MCF 10A (cell line): ENCODE data around the gene PRR14L. TPM values are rescaled to one million over a fixed set of nuclear protein-coding genes. Genes with fewer than 3 reads are reported as not detected.
"Not testable (repeated sequence)": the region's sequence is repeated elsewhere in the genome, so short reads cannot be mapped to it uniquely, and the experiment has no call there.

Source experiments
- BruUV-seq: library from RNA; stranded (reverse); fragments of 400-500 nt; replicated peaks from 2 replicates; lab custom pipeline; 2021; lab: Mats Ljungman, UMichigan
- CTCF ChIA-PET: fragments of 300-600 bp; sonication (Branson Sonifier 250); formaldehyde crosslinking; extraction: SDS; loops from one replicate; lab custom pipeline; 2021; ENCODE audit warnings: antibody characterized with exemption, inconsistent platforms; lab: Yijun Ruan, JAX
- POLR2A ChIA-PET: fragments of 300-600, 350-650 bp; sonication (Branson Sonifier 250); formaldehyde crosslinking; extraction: SDS; loops from one replicate; lab custom pipeline; 2020; ENCODE audit warnings: antibody characterized with exemption, inconsistent platforms; lab: Yijun Ruan, JAX
- DNase-seq: peaks from one replicate; pipeline ENCODE4 v3.0.0-alpha.2; 2018; ENCODE audit not compliant: unreplicated experiment
- H3K27ac Mint-ChIP-seq: one replicate; pipeline ENCODE4 v1.8.0; 2022; ENCODE audit warnings: mild to moderate bottlenecking, low read depth, mixed read lengths; ENCODE audit not compliant: unreplicated experiment
- H3K27me3 Mint-ChIP-seq: one replicate; pipeline ENCODE4 v1.8.0; 2022; ENCODE audit warnings: mixed read lengths; ENCODE audit not compliant: insufficient read depth, unreplicated experiment
- H3K36me3 Mint-ChIP-seq: one replicate; pipeline ENCODE4 v1.8.0; 2022; ENCODE audit warnings: mild to moderate bottlenecking, moderate library complexity, mixed read lengths; ENCODE audit not compliant: insufficient read depth, unreplicated experiment
- H3K4me1 Mint-ChIP-seq: one replicate; pipeline ENCODE4 v1.8.0; 2022; ENCODE audit warnings: mixed read lengths; ENCODE audit not compliant: insufficient read depth, unreplicated experiment
- H3K4me3 Mint-ChIP-seq: one replicate; pipeline ENCODE4 v1.8.0; 2022; ENCODE audit warnings: mild to moderate bottlenecking, moderate library complexity, mixed read lengths; ENCODE audit not compliant: unreplicated experiment
- H3K9me3 Mint-ChIP-seq: one replicate; pipeline ENCODE4 v1.8.0; 2022; ENCODE audit warnings: mixed read lengths; ENCODE audit not compliant: unreplicated experiment
- CTCF ChIP-seq: fragments of 200-600 bp; IDR thresholded peaks from one replicate; pipeline ENCODE4 v1.8.0; 2022; ENCODE audit warnings: antibody characterized with exemption, mild to moderate bottlenecking; ENCODE audit not compliant: unreplicated experiment
- intact Hi-C: fragments of 100-400 bp; cut with micrococcal nuclease; formaldehyde crosslinking; loops from 2 replicates; pipeline ENCODE4 v1.14.1; 2022
- total RNA-seq: library from RNA; stranded (reverse); gene quantifications from 2 replicates; pipeline ENCODE4 v1.2.3, GENCODE V29; 2022

Gene PRR14L
- total RNA-seq, 1 experiment from 2014 or later = 37.4 TPM

DNA sequence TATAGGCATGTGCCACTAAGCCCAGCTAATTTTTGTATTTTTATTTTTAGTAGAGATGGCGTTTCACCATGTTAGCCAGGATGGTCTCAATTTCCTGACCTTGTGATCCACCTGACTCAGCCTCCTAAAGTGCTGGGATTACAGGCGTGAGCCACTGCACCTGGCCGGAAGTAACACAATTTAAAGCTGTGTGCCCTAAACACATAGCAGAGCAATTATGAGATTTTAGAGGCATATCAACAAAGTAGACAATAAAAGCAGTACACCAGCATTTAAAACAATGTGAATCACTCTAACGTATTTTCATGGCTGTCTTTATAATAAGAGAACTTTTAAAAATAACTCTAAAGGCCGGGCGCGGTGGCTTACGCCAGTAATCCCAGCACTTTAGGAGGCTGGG is 42.4 kb downstream of the PRR14L start:
- ChIA-PET CTCF (no interaction called here), POLR2A (interaction anchor here (0.6 to 1.5 kb wide), 3 partner anchors 10 to 701 kb away, joined by 3 read pairs; no protein-coding TSS in a partner anchor)
- H3K4me1 Mint-ChIP-seq = no peaks in the 10 kb centered on the region

DNA sequence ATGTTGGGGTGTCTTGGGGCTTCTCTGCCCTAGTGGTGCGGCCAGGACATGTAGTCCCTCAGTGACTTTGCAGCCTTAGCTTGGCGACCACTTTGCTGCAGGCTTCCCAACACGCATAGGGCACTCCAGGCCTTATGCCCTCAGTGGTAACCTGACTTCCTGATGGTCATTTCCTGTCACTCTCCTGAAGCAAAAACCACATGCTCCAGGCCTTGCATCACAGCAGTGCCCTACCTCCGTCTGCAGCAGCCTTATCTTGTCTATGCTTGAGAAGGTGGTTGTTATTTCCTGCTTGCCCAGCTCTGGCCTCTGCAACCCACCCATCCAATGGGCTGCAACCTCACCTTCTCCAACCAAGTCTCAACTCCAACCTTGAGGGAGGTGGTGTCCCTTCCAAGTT is 54.5 kb downstream of the PRR14L start:
- Mint-ChIP-seq H3K36me3 (peaks cover 89% of the 10 kb centered on the region), H3K4me3 (no peak overlapping the region), H3K27me3 (no peaks in the 10 kb centered on the region), H3K9me3 (no peaks in the 10 kb centered on the region), H3K27ac (no peak overlapping the region), H3K4me1 (no peaks in the 10 kb centered on the region)
- no TSS peak for BruUV-seq
- CTCF ChIA-PET = interaction anchor here (0.7 kb wide), 1 partner anchor 29 kb away, joined by 3 read pairs; no protein-coding TSS in a partner anchor
- no peak for TF ChIP-seq CTCF
- intact Hi-C loops = no loop called here
- no peak for DNase-seq
- POLR2A ChIA-PET = interaction anchor here (1.0 to 1.9 kb wide), 3 partner anchors 13 to 38 kb away, joined by 3 to 7 read pairs (median 4); partner anchors contain the start of gene PISD

More for the DNA sequence above, 42.4 kb downstream of the PRR14L start:
- Mint-ChIP-seq H3K36me3 (peaks cover 72% of the 10 kb centered on the region), H3K4me3 (no peak overlapping the region), H3K27ac (no peak overlapping the region), H3K27me3 (no peaks in the 10 kb centered on the region), H3K9me3 (no peaks in the 10 kb centered on the region)
- intact Hi-C loops = no loop called here
- no peak for TF ChIP-seq CTCF
- BruUV-seq = no TSS peak
- DNase-seq = no peak

- H3K27ac Mint-ChIP-seq, BruUV-seq, H3K4me1 Mint-ChIP-seq, DNase-seq, H3K9me3 Mint-ChIP-seq, intact Hi-C loops, H3K4me3 Mint-ChIP-seq, H3K27me3 Mint-ChIP-seq, CTCF ChIA-PET: not testable (repeated sequence)
- peaks cover 90% of the 10 kb centered on the region for H3K36me3 Mint-ChIP-seq
- POLR2A ChIA-PET = interaction anchor here (1.9 kb wide), 1 partner anchor 11 kb away, joined by 7 read pairs; no protein-coding TSS in a partner anchor
Measured at GRCh38 chr22:31694046-31694445, 55.9 kb downstream of the PRR14L start.

GRCh38 chr22:31692186-31692886 is 57.6 kb downstream of the PRR14L start:
- Mint-ChIP-seq H3K4me1 (no peaks in the 10 kb centered on the region), H3K9me3 (no peaks in the 10 kb centered on the region), H3K36me3 (peaks cover 87% of the 10 kb centered on the region), H3K27me3 (no peaks in the 10 kb centered on the region), H3K4me3 (no peak overlapping the region), H3K27ac (no peak overlapping the region)
- DNase-seq = peak; percentile 28
- BruUV-seq = no TSS peak
- intact Hi-C loops = no loop called here
- ChIA-PET CTCF (interaction anchor here (0.6 kb wide), 2 partner anchors 107 to 772 kb away, joined by 3 read pairs; no protein-coding TSS in a partner anchor), POLR2A (interaction anchor here (0.6 to 1.5 kb wide), 3 partner anchors 9 to 1997 kb away, joined by 3 to 8 read pairs (median 4); no protein-coding TSS in a partner anchor)
- no peak for TF ChIP-seq CTCF
